PC-9 (cell line): ENCODE results near the gene ACOXL. TPM values are rescaled to one million over a fixed set of nuclear protein-coding genes. Genes with fewer than 3 reads are reported as not detected.

ENCODE experiments used
- BruUV-seq: library from RNA; stranded (reverse); fragments of 400-500 nt; replicated peaks from 2 replicates; lab custom pipeline; 2021; lab: Mats Ljungman, UMichigan
- CTCF ChIA-PET: fragments of 300-600 bp; sonication (Branson Sonifier 250); formaldehyde crosslinking; loops from one replicate; lab custom pipeline; 2022; ENCODE audit warnings: antibody characterized with exemption; lab: Charles Lee
- POLR2A ChIA-PET: fragments of 300-600 bp; sonication (Branson Sonifier 250); formaldehyde crosslinking; loops from one replicate; lab custom pipeline; 2022; ENCODE audit warnings: antibody characterized with exemption; ENCODE audit not compliant: unreplicated experiment; lab: Charles Lee
- DNase-seq, 2 experiments: peaks; one replicate each; pipeline versions ENCODE4 v3.0.0 to v3.0.0-alpha.2; 2015 to 2022; ENCODE audit warnings: mixed read lengths in 1 of 2
- H2AFZ ChIP-seq: fragments of 200-600 bp; sonication (generic); 2 replicates; pipeline ENCODE4 v1.8.1; 2017; ENCODE audit warnings: antibody characterized with exemption
- H3F3A ChIP-seq: fragments of 200-600 bp; sonication (generic); 2 replicates; pipeline ENCODE4 v1.8.1; 2017; ENCODE audit warnings: antibody characterized with exemption, mild to moderate bottlenecking, low read depth; ENCODE audit not compliant: insufficient read depth
- H3K27ac ChIP-seq: fragments of 200-600 bp; sonication (generic); 2 replicates; pipeline ENCODE4 v1.6.1; 2016; ENCODE audit warnings: mixed run types
- H3K27me3 ChIP-seq: fragments of 200-600 bp; sonication (generic); 2 replicates; pipeline ENCODE4 v1.6.1; 2016; ENCODE audit warnings: low read depth, mixed run types; ENCODE audit not compliant: insufficient read depth
- H3K36me3 ChIP-seq: fragments of 200-600 bp; sonication (generic); 2 replicates; pipeline ENCODE4 v1.6.1; 2016; ENCODE audit warnings: low read depth, mixed run types
- H3K4me1 ChIP-seq: fragments of 200-600 bp; sonication (generic); replicated peaks from 2 replicates; pipeline ENCODE4 v1.6.1; 2016; ENCODE audit warnings: mixed run types; ENCODE audit not compliant: insufficient read depth
- H3K4me2 ChIP-seq: fragments of 200-600 bp; sonication (generic); 2 replicates; pipeline ENCODE4 v1.6.1; 2017; ENCODE audit warnings: mixed run types
- H3K4me3 ChIP-seq: fragments of 200-600 bp; sonication (generic); 2 replicates; pipeline ENCODE4 v1.6.1; 2016; ENCODE audit warnings: mixed run types
- H3K79me2 ChIP-seq: fragments of 200-600 bp; sonication (generic); 2 replicates; pipeline ENCODE4 v1.6.1; 2017; ENCODE audit warnings: low read depth, mixed run types
- H3K9me2 ChIP-seq: fragments of 200-600 bp; sonication (generic); 2 replicates; pipeline ENCODE4 v1.8.1; 2017; ENCODE audit warnings: mild to moderate bottlenecking; ENCODE audit not compliant: insufficient read depth
- H3K9me3 ChIP-seq: fragments of 200-600 bp; sonication (generic); 2 replicates; pipeline ENCODE4 v1.8.1; 2016; ENCODE audit warnings: low read depth; ENCODE audit not compliant: insufficient read depth
- H4K20me1 ChIP-seq: fragments of 200-600 bp; sonication (generic); 2 replicates; pipeline ENCODE4 v1.8.1; 2017; ENCODE audit not compliant: insufficient read depth
- CTCF ChIP-seq: fragments of 200-600 bp; sonication (generic); conservative IDR thresholded peaks from 2 replicates; pipeline ENCODE4 v1.6.1; 2017; ENCODE audit warnings: mixed run types, antibody characterized with exemption, mild to moderate bottlenecking, moderate library complexity
- EZH2 ChIP-seq: fragments of 200-600 bp; sonication (generic); IDR thresholded peaks from 2 replicates; pipeline ENCODE4 v1.8.0; 2017; ENCODE audit warnings: antibody characterized with exemption, low read depth
- intact Hi-C: fragments of 100-400 bp; cut with micrococcal nuclease; formaldehyde crosslinking; loops from one replicate; pipeline ENCODE4 v1.10.0; 2022; ENCODE audit not compliant: unreplicated experiment
- total RNA-seq: library from RNA; stranded (reverse); gene quantifications from 2 replicates; pipeline ENCODE4 v1.2.3, GENCODE V29; 2021

ACOXL gene
- total RNA-seq, 1 experiment from 2014 or later: 10.7 TPM

GRCh38 chr2:110731064-110731463 lies 1.3 kb upstream of the ACOXL start:
- H3K27me3 ChIP-seq: no peaks in the 10 kb centered on the region
- BruUV-seq: no TSS peak
- peaks cover 21% of the 10 kb centered on the region for H3K79me2 ChIP-seq
- no peak overlapping the region for H3K4me2 ChIP-seq
- H3K4me3 ChIP-seq: no peak overlapping the region
- POLR2A ChIA-PET: no interaction called here
- H3F3A ChIP-seq: peaks cover 16% of the 10 kb centered on the region; the same call in 1 of the 2 replicates
- CTCF ChIA-PET: no interaction called here
- no peak overlapping the region for H3K27ac ChIP-seq
- intact Hi-C loops: no loop called here
- no peaks in the 10 kb centered on the region for H3K9me2 ChIP-seq
- H4K20me1 ChIP-seq: no peaks in the 10 kb centered on the region
- no peak for TF ChIP-seq CTCF
- TF ChIP-seq EZH2: no peak
- H2AFZ ChIP-seq: no peak overlapping the region
- no peaks in the 10 kb centered on the region for H3K36me3 ChIP-seq
- no peak for DNase-seq
- peaks cover 34% of the 10 kb centered on the region for H3K4me1 ChIP-seq
- H3K9me3 ChIP-seq: no peaks in the 10 kb centered on the region

GRCh38 chr2:110735366-110735765 lies 3.0 kb downstream of the ACOXL start:
- POLR2A ChIA-PET: no interaction called here
- peak in 1 of 2 experiments; percentile 83 for DNase-seq
- H3K27me3 ChIP-seq: no peaks in the 10 kb centered on the region
- intact Hi-C loops: no loop called here
- peak overlapping the region; percentile 28; the same call in 1 of the 2 replicates for H3K4me3 ChIP-seq
- H3K9me2 ChIP-seq: no peaks in the 10 kb centered on the region
- H2AFZ ChIP-seq: no peak overlapping the region
- no peaks in the 10 kb centered on the region for H3K9me3 ChIP-seq
- BruUV-seq: no TSS peak
- H3K4me1 ChIP-seq: peaks cover 45% of the 10 kb centered on the region
- peaks cover 61% of the 10 kb centered on the region for H3K79me2 ChIP-seq
- TF ChIP-seq EZH2 (no peak), CTCF (no peak)
- peaks cover 22% of the 10 kb centered on the region; the same call in 1 of the 2 replicates for H3F3A ChIP-seq
- no peaks in the 10 kb centered on the region for H3K36me3 ChIP-seq
- H3K27ac ChIP-seq: peak overlapping the region; percentile 48
- CTCF ChIA-PET: interaction anchor here (0.6 kb wide), 1 partner anchor 9 kb away, joined by 3 read pairs; no protein-coding TSS in a partner anchor
- no peaks in the 10 kb centered on the region for H4K20me1 ChIP-seq
- H3K4me2 ChIP-seq: peak overlapping the region; percentile 86

- Histone ChIP-seq H3F3A (peaks cover 34% of the 10 kb centered on the region), H3K9me3 (no peaks in the 10 kb centered on the region), H4K20me1 (no peaks in the 10 kb centered on the region), H3K4me3 (no peak overlapping the region), H3K27me3 (no peaks in the 10 kb centered on the region), H3K79me2 (peaks cover 71% of the 10 kb centered on the region), H3K9me2 (no peaks in the 10 kb centered on the region), H2AFZ (no peak overlapping the region), H3K4me2 (no peak overlapping the region), H3K4me1 (peaks cover 61% of the 10 kb centered on the region), H3K36me3 (no peaks in the 10 kb centered on the region), H3K27ac (no peak overlapping the region)
- BruUV-seq: no TSS peak
- DNase-seq: no peak
- TF ChIP-seq EZH2 (no peak), CTCF (no peak)
- intact Hi-C loops: no loop called here
- ChIA-PET POLR2A (no interaction called here), CTCF (no interaction called here)
These were observed 5.4 kb downstream of the ACOXL start for GRCh38 chr2:110737783-110738182.
